Measurements from ENCODE around the gene CALN1. TPM values are rescaled to one million over a fixed set of nuclear protein-coding genes. Genes with fewer than 3 reads are reported as not detected.

The CALN1 gene
- polyA plus RNA-seq, 3 donors, result under 0.01 TPM; not detected in 2

DNA sequence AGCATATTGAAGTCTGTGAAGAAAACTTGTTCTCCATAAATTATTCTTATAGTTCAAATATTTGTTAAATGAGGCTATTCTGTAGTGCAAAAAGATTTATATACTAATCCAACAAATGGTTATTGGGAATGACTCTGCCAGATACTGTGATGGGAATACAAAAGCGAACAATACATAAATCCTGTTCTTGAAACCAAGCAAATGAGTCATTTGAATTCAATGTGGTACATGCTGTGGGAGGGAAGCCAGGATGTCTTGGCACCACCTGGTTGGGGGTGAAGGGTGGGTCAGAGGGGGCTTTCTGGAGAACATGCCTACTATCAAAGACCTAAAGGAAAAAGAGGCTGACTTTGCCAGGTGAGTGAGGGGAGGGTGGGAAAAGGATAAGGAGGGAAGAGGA, 594.2 kb downstream of the CALN1 start:
- Mint-ChIP-seq H3K4me1 (no peaks in the 10 kb centered on the region), H3K27ac (no peak overlapping the region), H3K9me3 (peaks cover 9 to 22% (median 17%) of the 10 kb centered on the region in 7 donors), H3K27me3 (ENCODE audit: low read depth in 3 of 3) (peaks cover 0 to 2% (median 1%) of the 10 kb centered on the region in 3 donors), H3K36me3 (no peaks in the 10 kb centered on the region), H3K4me3 (no peak overlapping the region)
- Histone ChIP-seq H3K27me3 (ENCODE audit: control insufficient read depth in 2 of 2, insufficient read depth in 2 of 2, low read length in 2 of 2) (no peaks in the 10 kb centered on the region), H2AFZ (ENCODE audit: insufficient read depth, low read depth, low read length, poor library complexity, severe bottlenecking) (no peak overlapping the region), H4K20me1 (ENCODE audit: insufficient read depth, low read length) (no peaks in the 10 kb centered on the region), H3K4me2 (replicated peaks; ENCODE audit: extremely low read depth, low read length, poor library complexity, severe bottlenecking) (no peak overlapping the region), H3K4me3 (replicated peaks in 1 of 3; ENCODE audit: low read depth in 2 of 3, low read length in 3 of 3) (no peak overlapping the region), H3K79me2 (ENCODE audit: insufficient read depth, low read length) (no peaks in the 10 kb centered on the region), H3K9ac (ENCODE audit: insufficient read depth, low read length, poor library complexity, severe bottlenecking) (no peak overlapping the region), H3K4me1 (ENCODE audit: control insufficient read depth in 1 of 2, insufficient read depth in 2 of 2, low read length in 2 of 2) (no peaks in the 10 kb centered on the region), H3K36me3 (replicated peaks in 1 of 2; ENCODE audit: control insufficient read depth in 1 of 2, insufficient read depth in 2 of 2, low read length in 2 of 2) (no peaks in the 10 kb centered on the region), H3K27ac (ENCODE audit: low read depth in 1 of 2, low read length in 2 of 2) (no peak overlapping the region), H3K9me3 (replicated peaks in 1 of 2; ENCODE audit: control insufficient read depth in 1 of 2, insufficient read depth in 1 of 2, low read length in 2 of 2) (peaks cover 0 to 12% of the 10 kb centered on the region in 2 donors)
- no peak for DNase-seq
- no CpG with 5 or more reads among the region's 1 CpG for WGBS (ENCODE audit: insufficient coverage)
- TF ChIP-seq, protein P1, sequence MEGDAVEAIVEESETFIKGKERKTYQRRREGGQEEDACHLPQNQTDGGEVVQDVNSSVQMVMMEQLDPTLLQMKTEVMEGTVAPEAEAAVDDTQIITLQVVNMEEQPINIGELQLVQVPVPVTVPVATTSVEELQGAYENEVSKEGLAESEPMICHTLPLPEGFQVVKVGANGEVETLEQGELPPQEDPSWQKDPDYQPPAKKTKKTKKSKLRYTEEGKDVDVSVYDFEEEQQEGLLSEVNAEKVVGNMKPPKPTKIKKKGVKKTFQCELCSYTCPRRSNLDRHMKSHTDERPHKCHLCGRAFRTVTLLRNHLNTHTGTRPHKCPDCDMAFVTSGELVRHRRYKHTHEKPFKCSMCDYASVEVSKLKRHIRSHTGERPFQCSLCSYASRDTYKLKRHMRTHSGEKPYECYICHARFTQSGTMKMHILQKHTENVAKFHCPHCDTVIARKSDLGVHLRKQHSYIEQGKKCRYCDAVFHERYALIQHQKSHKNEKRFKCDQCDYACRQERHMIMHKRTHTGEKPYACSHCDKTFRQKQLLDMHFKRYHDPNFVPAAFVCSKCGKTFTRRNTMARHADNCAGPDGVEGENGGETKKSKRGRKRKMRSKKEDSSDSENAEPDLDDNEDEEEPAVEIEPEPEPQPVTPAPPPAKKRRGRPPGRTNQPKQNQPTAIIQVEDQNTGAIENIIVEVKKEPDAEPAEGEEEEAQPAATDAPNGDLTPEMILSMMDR (IDR thresholded peaks at IDR 0.05), result no peak
- intact Hi-C loops (cut with micrococcal nuclease), result no loop called here

DNA sequence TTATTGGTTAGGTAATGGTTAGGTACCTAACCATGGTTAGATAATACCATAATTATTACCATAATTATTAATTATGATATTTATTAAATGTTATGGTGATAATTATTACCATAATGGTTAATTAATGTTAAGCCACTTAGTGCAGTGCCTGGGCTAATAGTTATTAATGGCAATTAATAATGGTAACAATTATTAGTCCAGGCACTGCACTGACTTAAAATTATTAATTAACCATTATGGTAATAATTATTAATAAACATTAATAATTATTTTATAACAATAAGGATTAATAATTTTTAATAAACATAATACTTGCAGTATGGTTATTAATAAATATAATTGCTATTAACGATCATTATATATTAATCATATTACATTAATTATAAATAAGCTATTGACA, 604.0 kb downstream of the CALN1 start:
- no peaks in the 10 kb centered on the region for H3K36me3 Mint-ChIP-seq
- no peak for DNase-seq
- Histone ChIP-seq H3K36me3 (replicated peaks in 1 of 2; ENCODE audit: control insufficient read depth in 1 of 2, insufficient read depth in 2 of 2, low read length in 2 of 2) (no peaks in the 10 kb centered on the region), H3K9ac (ENCODE audit: insufficient read depth, low read length, poor library complexity, severe bottlenecking) (no peak overlapping the region), H2AFZ (ENCODE audit: insufficient read depth, low read depth, low read length, poor library complexity, severe bottlenecking) (no peak overlapping the region), H4K20me1 (ENCODE audit: insufficient read depth, low read length) (no peaks in the 10 kb centered on the region), H3K27me3 (ENCODE audit: control insufficient read depth in 2 of 2, insufficient read depth in 2 of 2, low read length in 2 of 2) (no peaks in the 10 kb centered on the region), H3K4me3 (replicated peaks in 1 of 3; ENCODE audit: low read depth in 2 of 3, low read length in 3 of 3) (no peak overlapping the region), H3K4me1 (ENCODE audit: control insufficient read depth in 1 of 2, insufficient read depth in 2 of 2, low read length in 2 of 2) (no peaks in the 10 kb centered on the region), H3K4me2 (replicated peaks; ENCODE audit: extremely low read depth, low read length, poor library complexity, severe bottlenecking) (no peak overlapping the region), H3K79me2 (ENCODE audit: insufficient read depth, low read length) (no peaks in the 10 kb centered on the region), H3K27ac (ENCODE audit: low read depth in 1 of 2, low read length in 2 of 2) (no peak overlapping the region), H3K9me3 (replicated peaks in 1 of 2; ENCODE audit: control insufficient read depth in 1 of 2, insufficient read depth in 1 of 2, low read length in 2 of 2) (peaks cover 9 to 10% of the 10 kb centered on the region in 2 donors)
- no peak overlapping the region for H3K27ac Mint-ChIP-seq
- TF ChIP-seq, protein P1 (IDR thresholded peaks at IDR 0.05), result no peak
- no CpG with 5 or more reads among the region's 1 CpG for WGBS (ENCODE audit: insufficient coverage)
- peaks cover 7 to 23% (median 17%) of the 10 kb centered on the region in 7 donors for H3K9me3 Mint-ChIP-seq
- no peaks in the 10 kb centered on the region for H3K4me1 Mint-ChIP-seq
- no peak overlapping the region for H3K4me3 Mint-ChIP-seq
- intact Hi-C loops (cut with micrococcal nuclease), result no loop called here
- H3K27me3 Mint-ChIP-seq (ENCODE audit: low read depth in 3 of 3), result no peaks in the 10 kb centered on the region

Measured in CD14-positive monocyte (primary cell).